Choroid plexus epithelial cell (primary cell): ENCODE results near the gene ADCYAP1.

Experiments
- DNase-seq: peaks from one replicate; pipeline ENCODE4 v3.0.0-alpha.2; 2010; ENCODE audit warnings: low read depth
- H3K4me3 ChIP-seq: 2 replicates; pipeline ENCODE4 v1.5.1; 2011; ENCODE audit warnings: low read depth, mild to moderate bottlenecking, control low read depth, low read length, moderate library complexity
- CTCF ChIP-seq: conservative IDR thresholded peaks from 2 replicates; pipeline ENCODE4 v1.5.1; 2011; ENCODE audit warnings: low read depth, mild to moderate bottlenecking, control low read depth, inconsistent platforms, low read length, moderate library complexity

ADCYAP1 gene

GRCh38 chr18:957829-958228, 53.2 kb downstream of the ADCYAP1 start:
- no peak overlapping the region for H3K4me3 ChIP-seq
- DNase-seq: no peak
- TF ChIP-seq CTCF: no peak

- DNase-seq: no peak
- no peak for TF ChIP-seq CTCF
- no peak overlapping the region for H3K4me3 ChIP-seq
Observed at GRCh38 chr18:959854-960253, 55.2 kb downstream of the ADCYAP1 start.
